H9 (cell line): ENCODE results near the gene ATAD3B. TPM values are rescaled to one million over a fixed set of nuclear protein-coding genes. Genes with fewer than 3 reads are reported as not detected.

ENCODE experiments used
- DNase-seq: peaks from one replicate; pipeline ENCODE4 v3.0.0-alpha.2; 2017
- H2AFZ ChIP-seq: one replicate; pipeline ENCODE4 v1.6.1; 2013; ENCODE audit warnings: mild to moderate bottlenecking, low read length, control low read depth, moderate library complexity
- H2AK5ac ChIP-seq: 2 replicates; pipeline ENCODE4 v1.6.1; 2013; ENCODE audit warnings: low read length, control low read depth, mixed read lengths; ENCODE audit not compliant: insufficient read length
- H2BK120ac ChIP-seq: one replicate; pipeline ENCODE4 v1.6.1; 2013; ENCODE audit warnings: low read depth, mild to moderate bottlenecking, low read length, control low read depth, inconsistent platforms; ENCODE audit not compliant: poor library complexity, severe bottlenecking
- H2BK12ac ChIP-seq: 2 replicates; pipeline ENCODE4 v1.6.1; 2013; ENCODE audit warnings: low read length, control low read depth, mixed read lengths, low read depth; ENCODE audit not compliant: insufficient read length
- H2BK15ac ChIP-seq: 2 replicates; pipeline ENCODE4 v1.6.1; 2013; ENCODE audit warnings: low read depth, low read length, control low read depth
- H2BK20ac ChIP-seq: one replicate; pipeline ENCODE4 v1.6.1; 2013; ENCODE audit warnings: low read depth, mild to moderate bottlenecking, low read length, control low read depth, inconsistent platforms; ENCODE audit not compliant: poor library complexity, severe bottlenecking
- H2BK5ac ChIP-seq: 2 replicates; pipeline ENCODE4 v1.6.1; 2013; ENCODE audit warnings: low read length, control low read depth, mixed read lengths; ENCODE audit not compliant: insufficient read length
- H3K14ac ChIP-seq: 2 replicates; pipeline ENCODE4 v1.6.1; 2013; ENCODE audit warnings: low read length, control low read depth; ENCODE audit not compliant: insufficient read depth
- H3K18ac ChIP-seq: 2 replicates; pipeline ENCODE4 v1.6.1; 2013; ENCODE audit warnings: low read depth, mild to moderate bottlenecking, mixed read lengths, low read length, control low read depth; ENCODE audit not compliant: insufficient read length
- H3K23ac ChIP-seq: 2 replicates; pipeline ENCODE4 v1.6.1; 2013; ENCODE audit warnings: low read length, control low read depth, mixed read lengths, low read depth; ENCODE audit not compliant: insufficient read length
- H3K23me2 ChIP-seq: 2 replicates; pipeline ENCODE4 v1.6.1; 2013; ENCODE audit warnings: low read depth, mild to moderate bottlenecking, mixed read lengths, low read length, control low read depth; ENCODE audit not compliant: insufficient read length, poor library complexity, severe bottlenecking
- H3K27ac ChIP-seq: 2 replicates; pipeline ENCODE4 v1.5.1; 2013; ENCODE audit warnings: low read length, control low read depth, mixed read lengths, low read depth; ENCODE audit not compliant: insufficient read length
- H3K27me3 ChIP-seq: 2 replicates; pipeline ENCODE4 v1.6.1; 2013; ENCODE audit warnings: low read length, control low read depth, inconsistent platforms; ENCODE audit not compliant: insufficient read depth
- H3K4ac ChIP-seq: 2 replicates; pipeline ENCODE4 v1.6.1; 2013; ENCODE audit warnings: low read depth, mild to moderate bottlenecking, control low read depth, inconsistent platforms, low read length, moderate library complexity
- H3K4me1 ChIP-seq: 2 replicates; pipeline ENCODE4 v1.6.1; 2013; ENCODE audit warnings: low read length, control low read depth, inconsistent platforms; ENCODE audit not compliant: insufficient read depth
- H3K4me2 ChIP-seq: 2 replicates; pipeline ENCODE4 v1.6.1; 2013; ENCODE audit warnings: low read length, control low read depth, mixed read lengths; ENCODE audit not compliant: insufficient read length, insufficient read depth
- H3K56ac ChIP-seq: 2 replicates; pipeline ENCODE4 v1.6.1; 2013; ENCODE audit warnings: low read depth, mild to moderate bottlenecking, mixed read lengths, low read length, control low read depth; ENCODE audit not compliant: insufficient read length
- H3K79me1 ChIP-seq: 2 replicates; pipeline ENCODE4 v1.6.1; 2013; ENCODE audit warnings: low read depth, mild to moderate bottlenecking, moderate library complexity, low read length, control low read depth, inconsistent platforms; ENCODE audit not compliant: insufficient read depth, poor library complexity, severe bottlenecking
- H3K79me2 ChIP-seq: 2 replicates; pipeline ENCODE4 v1.6.1; 2013; ENCODE audit warnings: low read length, control low read depth, inconsistent platforms; ENCODE audit not compliant: insufficient read depth
- H3K9ac ChIP-seq: 2 replicates; pipeline ENCODE4 v1.6.1; 2013; ENCODE audit warnings: low read length, control low read depth, mixed read lengths; ENCODE audit not compliant: insufficient read length; ENCODE audit errors: extremely low read depth
- H3K9me3 ChIP-seq: one replicate; pipeline ENCODE4 v1.6.1; 2013; ENCODE audit warnings: low read depth, low read length, inconsistent platforms; ENCODE audit not compliant: control insufficient read depth
- H3T11ph ChIP-seq: one replicate; pipeline ENCODE4 v1.6.1; 2013; ENCODE audit warnings: mild to moderate bottlenecking, low read length, control low read depth, inconsistent platforms
- H4K20me1 ChIP-seq: one replicate; pipeline ENCODE4 v1.6.1; 2013; ENCODE audit not compliant: control insufficient read depth, insufficient read length, insufficient read depth
- H4K5ac ChIP-seq: 2 replicates; pipeline ENCODE4 v1.6.1; 2013; ENCODE audit warnings: low read depth, mild to moderate bottlenecking, mixed read lengths, low read length, control low read depth; ENCODE audit not compliant: insufficient read length
- H4K8ac ChIP-seq: replicated peaks from 2 replicates; pipeline ENCODE4 v1.6.1; 2013; ENCODE audit warnings: low read length, control low read depth, mixed read lengths, low read depth; ENCODE audit not compliant: insufficient read length
- H4K91ac ChIP-seq: 2 replicates; pipeline ENCODE4 v1.6.1; 2013; ENCODE audit warnings: low read depth, mild to moderate bottlenecking, moderate library complexity, mixed read lengths, low read length, control low read depth; ENCODE audit not compliant: insufficient read length
- H3K27ac Mint-ChIP-seq, 3 experiments: 2 replicates in 2 of 3; 3 replicates in 1 of 3; pipeline ENCODE4 v1.8.0; 2020 to 2021; ENCODE audit warnings: mixed read lengths in 3 of 3, mild to moderate bottlenecking in 1 of 3, moderate library complexity in 1 of 3
- H3K27me3 Mint-ChIP-seq: 2 replicates; pipeline ENCODE4 v1.8.0; 2021; ENCODE audit warnings: low read depth, mild to moderate bottlenecking, moderate library complexity, mixed read lengths
- H3K36me3 Mint-ChIP-seq, 3 experiments: 2 replicates in 2 of 3; 3 replicates in 1 of 3; pipeline ENCODE4 v1.8.0; 2020 to 2021; ENCODE audit warnings: low read depth in 3 of 3, mixed read lengths in 3 of 3; ENCODE audit not compliant: insufficient read depth in 1 of 3
- H3K4me1 Mint-ChIP-seq, 2 experiments: 2 replicates each; pipeline ENCODE4 v1.8.0; 2020; ENCODE audit warnings: mixed read lengths in 2 of 2
- H3K4me3 Mint-ChIP-seq, 2 experiments: 2 replicates in 1 of 2; 3 replicates in 1 of 2; pipeline ENCODE4 v1.8.0; 2020 to 2021; ENCODE audit warnings: mild to moderate bottlenecking in 2 of 2, mixed read lengths in 2 of 2, moderate library complexity in 1 of 2
- H3K9me3 Mint-ChIP-seq, 2 experiments: 2 replicates in 1 of 2; 3 replicates in 1 of 2; pipeline ENCODE4 v1.8.0; 2020; ENCODE audit warnings: mild to moderate bottlenecking in 2 of 2, mixed read lengths in 2 of 2, moderate library complexity in 1 of 2
- CTCF ChIP-seq: fragments of 200-600 bp; sonication (generic); conservative IDR thresholded peaks from 3 replicates; pipeline ENCODE4 v1.8.0; 2021; ENCODE audit warnings: antibody characterized with exemption, mild to moderate bottlenecking
- WGBS: extraction: QIAGEN DNeasy Blood & Tissue Kit; methylation state at CpG from one replicate; pipeline ENCODE4 v1.1.7; 2013; ENCODE audit warnings: missing lambda C conversion rate, low lambda C conversion rate, mixed read lengths; ENCODE audit not compliant: insufficient read length; ENCODE audit errors: extremely low coverage; 5-methylcytosine and 5-hydroxymethylcytosine counted together
- total RNA-seq: library from RNA; stranded (reverse); gene quantifications from 2 replicates; pipeline ENCODE4 v1.2.1, GENCODE V29; 2021

ATAD3B gene
- total RNA-seq, 1 experiment from 2014 or later = 78.6 TPM

- Mint-ChIP-seq H3K36me3 (peaks cover 31 to 54% (median 48%) of the 10 kb centered on the region in 3 experiments), H3K27me3 (no peaks in the 10 kb centered on the region)
Measured at GRCh38 chr1:1529321-1529720, 57.8 kb downstream of the ATAD3B start.

More at GRCh38 chr1:1529321-1529720, 57.8 kb downstream of the ATAD3B start:
- no peaks in the 10 kb centered on the region for H3K4me1 Mint-ChIP-seq
- H3K9me3 ChIP-seq = no peaks in the 10 kb centered on the region
- H3K27me3 ChIP-seq = no peaks in the 10 kb centered on the region
- no peak overlapping the region for H3K18ac ChIP-seq
- H2BK5ac ChIP-seq = no peak overlapping the region
- H2BK15ac ChIP-seq = no peak overlapping the region
- H4K91ac ChIP-seq = no peak overlapping the region
- H3K4me2 ChIP-seq = no peak overlapping the region
- H3K79me1 ChIP-seq = no peaks in the 10 kb centered on the region
- H3K4me3 Mint-ChIP-seq = no peak overlapping the region
- H3K79me2 ChIP-seq = no peaks in the 10 kb centered on the region
- H3K27ac ChIP-seq = no peak overlapping the region
- no peaks in the 10 kb centered on the region for H3K23me2 ChIP-seq
- H3K9me3 Mint-ChIP-seq = peaks cover 7 to 8% of the 10 kb centered on the region in 2 experiments; a peak in 4 of 5 replicates
- no peaks in the 10 kb centered on the region for H3K4me1 ChIP-seq
- H2AK5ac ChIP-seq = no peak overlapping the region
- H3K4ac ChIP-seq = no peak overlapping the region
- H2BK120ac ChIP-seq = no peak overlapping the region
- no peak overlapping the region for H2AFZ ChIP-seq
- no peak overlapping the region for H3K27ac Mint-ChIP-seq
- H3K56ac ChIP-seq = no peak overlapping the region
- H3K9ac ChIP-seq = no peak overlapping the region
- H2BK12ac ChIP-seq = no peak overlapping the region
- no peak for TF ChIP-seq CTCF
- WGBS = no CpG with 5 or more reads among the region's 18 CpGs
- no peaks in the 10 kb centered on the region for H4K20me1 ChIP-seq
- H3K23ac ChIP-seq = no peak overlapping the region
- H4K5ac ChIP-seq = no peak overlapping the region
- no peak overlapping the region for H3T11ph ChIP-seq
- no peak overlapping the region for H4K8ac ChIP-seq
- no peak overlapping the region for H3K14ac ChIP-seq
- no peak for DNase-seq
- H2BK20ac ChIP-seq = no peak overlapping the region
